HG02973 (cell line): ENCODE results near the gene PPP2R5C.
A peak's percentile ranks its signal among the peaks of the same experiment; 100 is the strongest.

Source experiments
- ATAC-seq: cut with Tn5 transposase; IDR thresholded peaks from one replicate; pipeline ENCODE4 v1.9.1; 2021; ENCODE audit warnings: moderate library complexity; ENCODE audit not compliant: unreplicated experiment

The PPP2R5C gene

DNA sequence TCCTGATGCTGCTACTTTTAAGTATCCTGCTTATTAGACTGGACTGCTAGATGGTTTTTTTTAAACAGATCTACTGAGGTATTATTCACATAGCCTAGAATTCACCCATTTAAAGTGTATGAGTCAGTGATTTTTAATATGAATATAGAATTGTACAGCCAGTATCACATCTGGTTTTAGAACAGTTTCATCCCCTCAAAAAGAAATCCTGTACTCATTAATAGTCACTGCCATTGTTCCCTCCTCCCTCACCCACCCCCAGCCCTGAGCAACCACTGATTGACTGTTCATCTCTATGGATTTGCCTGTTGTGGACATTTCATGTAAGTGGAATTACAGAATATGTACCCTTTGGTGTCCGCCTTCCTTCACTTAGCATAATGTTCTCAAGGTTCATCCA lies 98.4 kb downstream of the PPP2R5C start:
- ATAC-seq: no peak

DNA sequence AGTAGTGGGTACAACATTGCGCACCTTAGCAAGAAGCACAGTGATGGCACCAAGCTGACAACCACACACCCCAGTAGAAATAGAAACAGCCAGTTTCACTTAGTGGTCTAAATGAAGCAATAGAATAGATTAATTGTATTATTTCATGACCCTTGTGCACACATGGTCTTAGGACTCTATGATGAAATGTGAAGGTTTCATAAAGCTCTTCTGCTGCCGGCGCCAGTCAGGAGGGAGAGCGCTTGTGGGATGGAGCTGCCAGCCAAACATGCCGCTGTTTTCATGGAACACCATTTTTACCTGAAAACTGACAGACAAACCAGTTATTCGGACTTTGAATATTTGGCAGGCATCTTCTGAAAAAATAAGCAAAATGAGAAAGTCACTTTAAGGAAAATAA lies 100.0 kb downstream of the PPP2R5C start:
- no peak for ATAC-seq

DNA sequence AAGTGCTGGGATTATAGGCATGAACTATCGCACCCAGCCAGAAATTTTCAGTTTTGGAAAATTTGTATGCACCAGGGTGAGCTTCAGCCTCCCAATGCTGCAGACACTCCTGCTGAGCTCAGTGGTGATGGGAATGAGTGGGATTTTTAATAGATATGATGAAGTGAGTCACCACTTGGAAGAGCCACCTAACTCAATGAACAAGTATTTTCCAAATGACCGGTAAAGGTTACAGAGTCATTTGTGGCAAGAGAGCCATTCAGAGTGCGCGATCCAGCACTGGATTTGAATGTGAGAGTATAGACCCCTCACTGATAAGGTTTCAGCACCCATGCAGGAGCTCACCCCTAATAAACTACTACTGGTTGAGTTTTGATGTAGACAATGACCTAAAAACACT lies 100.7 kb downstream of the PPP2R5C start:
- ATAC-seq: no peak

DNA sequence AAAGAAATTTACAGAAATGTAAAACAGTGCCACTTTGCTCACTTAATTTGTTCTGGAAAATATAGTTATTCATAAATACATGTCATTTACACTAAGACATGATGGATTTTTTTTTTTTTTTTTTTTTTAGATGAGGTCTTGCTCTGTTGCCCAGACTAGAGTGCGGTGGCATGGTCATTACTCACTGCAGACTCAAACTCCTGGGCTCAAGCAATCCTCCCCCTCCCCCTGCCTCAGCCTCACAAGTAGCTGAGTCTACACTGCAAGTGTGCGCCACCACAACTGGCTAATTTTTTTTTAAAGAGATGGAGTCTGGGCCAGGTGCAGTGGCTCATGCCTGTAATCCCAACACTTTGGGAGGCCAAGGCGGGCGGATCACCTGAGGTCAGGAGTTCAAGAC lies 101.2 kb downstream of the PPP2R5C start:
- no peak for ATAC-seq

DNA sequence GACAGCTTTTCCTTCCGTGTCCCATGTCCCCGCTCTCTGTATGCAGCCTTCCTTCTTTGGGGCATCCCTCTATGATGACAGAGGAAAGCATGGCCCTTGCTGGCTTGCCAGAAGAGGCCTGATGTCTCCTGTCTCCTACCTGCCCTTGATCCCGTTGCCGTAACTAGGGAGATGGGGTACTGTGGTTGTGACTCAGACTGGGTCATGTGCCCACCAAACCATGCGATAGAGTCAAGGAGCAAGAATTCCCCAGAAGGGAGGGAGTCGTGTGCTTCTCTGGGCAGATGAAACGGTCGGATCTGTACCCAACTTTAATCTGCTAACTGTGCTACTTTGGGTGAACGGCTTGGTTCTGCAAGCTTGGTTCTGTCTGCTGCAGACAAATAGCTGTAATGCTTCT lies 103.8 kb downstream of the PPP2R5C start:
- no peak for ATAC-seq

DNA sequence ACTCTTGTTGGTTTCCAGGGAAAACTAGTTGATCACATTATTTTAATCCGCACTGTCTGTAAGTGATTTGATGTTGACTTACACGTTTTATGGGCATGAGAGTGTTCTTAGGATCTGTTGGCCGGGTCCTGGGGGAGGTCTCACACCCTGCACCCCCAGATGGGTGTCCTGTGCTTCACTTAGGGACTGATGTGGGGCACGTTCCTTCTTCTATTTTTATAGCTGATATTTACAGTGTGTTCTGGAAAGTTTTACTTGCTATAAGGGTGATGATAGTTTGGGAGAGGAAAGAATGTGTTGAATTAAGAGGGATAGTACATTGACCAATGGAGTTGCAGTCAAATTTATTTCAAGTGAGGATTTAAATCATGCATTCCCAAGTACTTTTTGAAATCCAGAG lies 106.3 kb downstream of the PPP2R5C start:
- ATAC-seq: no peak

DNA sequence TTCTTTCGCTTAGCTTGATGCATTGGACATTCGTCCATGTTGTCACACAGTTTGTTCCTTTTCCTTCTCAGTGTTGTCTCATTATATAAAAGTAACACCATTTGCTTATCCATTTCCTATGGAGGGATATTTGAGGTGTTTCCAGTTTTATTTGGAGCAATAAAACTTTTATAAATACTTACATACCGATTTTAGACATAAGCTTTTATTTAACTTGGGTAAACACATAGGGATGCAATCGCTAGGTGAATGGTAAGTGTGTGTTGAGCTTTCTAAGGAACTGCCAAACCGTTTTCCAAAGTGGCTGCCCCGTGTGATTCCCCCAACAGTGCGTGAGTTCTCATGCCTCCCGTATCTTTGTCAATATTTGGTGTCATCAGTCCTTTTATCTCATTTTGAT lies 107.7 kb downstream of the PPP2R5C start:
- ATAC-seq: no peak

DNA sequence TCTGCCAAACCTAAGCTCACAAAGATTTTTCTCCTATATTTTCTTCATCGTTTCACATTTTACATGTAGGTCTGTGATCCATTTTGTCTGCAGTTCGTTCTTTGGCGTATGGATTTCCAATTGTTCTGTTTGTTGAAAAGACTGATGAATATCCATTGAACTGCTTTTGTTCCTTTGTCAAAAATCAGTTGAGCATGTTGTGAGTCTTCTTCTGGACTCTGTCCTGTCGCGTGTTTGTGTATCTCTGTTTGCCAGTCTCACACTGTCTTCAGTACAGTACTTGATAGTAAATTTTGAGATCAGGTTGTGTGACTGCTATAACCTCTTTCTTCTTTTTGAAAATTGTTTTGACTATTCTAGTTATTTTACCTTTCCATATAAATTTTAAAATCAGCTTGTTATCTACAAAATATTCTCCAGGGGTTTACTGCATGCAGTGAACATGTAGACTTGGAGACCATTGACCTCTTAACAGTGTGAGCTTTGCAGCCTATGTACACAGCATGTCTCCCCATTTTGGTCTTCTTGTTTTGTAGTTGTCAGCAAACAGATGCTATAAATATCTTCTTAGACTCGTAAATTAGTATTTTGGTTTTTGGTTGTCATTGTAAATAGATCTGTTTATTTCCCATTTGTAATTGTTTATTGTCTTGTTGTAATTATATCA lies 108.9 kb downstream of the PPP2R5C start:
- ATAC-seq: no peak

DNA sequence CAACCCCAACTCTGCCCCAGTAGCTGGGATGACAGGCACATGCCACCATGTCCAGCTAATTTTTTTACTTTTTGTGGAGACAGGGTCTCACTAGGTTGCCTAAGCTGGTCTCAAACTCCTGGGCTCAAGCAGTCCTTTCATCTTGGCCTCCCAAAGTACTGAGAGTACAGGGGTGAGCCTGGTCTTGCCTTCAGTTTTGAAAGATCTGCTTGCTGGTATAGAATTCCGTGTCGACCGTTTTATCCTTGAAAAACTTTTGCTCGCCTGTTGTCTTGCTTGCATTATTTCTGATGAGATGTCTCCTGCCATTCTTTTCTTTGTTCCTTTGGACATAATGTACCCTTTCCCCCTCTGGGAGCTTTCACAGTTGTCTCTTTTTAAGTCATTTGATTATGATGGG lies 110.8 kb downstream of the PPP2R5C start:
- no peak for ATAC-seq

DNA sequence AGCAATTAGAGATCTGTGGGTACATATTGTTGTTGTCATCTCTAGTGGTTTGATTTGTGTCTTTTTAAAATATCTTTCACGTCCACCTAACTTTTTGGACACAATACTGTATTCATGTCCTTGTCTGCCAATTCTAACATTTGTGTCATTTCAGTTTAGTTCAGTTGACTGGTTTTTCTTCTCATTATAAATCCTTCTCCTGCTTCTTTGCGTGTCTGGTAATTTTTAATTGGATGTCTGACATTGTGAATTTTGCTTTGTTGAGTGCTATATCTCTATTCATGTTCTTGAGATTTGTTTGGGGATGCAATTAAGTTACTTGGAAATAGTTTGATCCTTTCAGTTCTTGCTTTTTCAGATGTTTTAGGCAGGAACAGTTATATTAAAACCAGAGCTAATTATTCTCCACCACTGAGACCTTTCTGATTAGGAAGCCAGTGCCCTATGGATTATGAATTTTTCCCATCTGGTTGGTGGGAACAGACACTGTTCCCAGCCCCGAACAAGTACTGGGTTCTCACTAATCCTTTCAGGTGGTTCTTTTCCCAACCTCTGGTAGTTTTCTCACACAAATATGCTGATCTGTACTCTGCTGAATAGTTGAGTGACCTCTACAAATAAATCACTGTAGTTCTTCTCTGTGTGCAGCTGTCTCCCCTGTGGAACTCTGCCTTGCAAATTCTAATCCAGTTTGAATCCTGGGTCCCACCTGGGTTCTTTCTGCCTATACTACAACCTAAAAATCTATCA lies 111.7 kb downstream of the PPP2R5C start:
- no peak for ATAC-seq

DNA sequence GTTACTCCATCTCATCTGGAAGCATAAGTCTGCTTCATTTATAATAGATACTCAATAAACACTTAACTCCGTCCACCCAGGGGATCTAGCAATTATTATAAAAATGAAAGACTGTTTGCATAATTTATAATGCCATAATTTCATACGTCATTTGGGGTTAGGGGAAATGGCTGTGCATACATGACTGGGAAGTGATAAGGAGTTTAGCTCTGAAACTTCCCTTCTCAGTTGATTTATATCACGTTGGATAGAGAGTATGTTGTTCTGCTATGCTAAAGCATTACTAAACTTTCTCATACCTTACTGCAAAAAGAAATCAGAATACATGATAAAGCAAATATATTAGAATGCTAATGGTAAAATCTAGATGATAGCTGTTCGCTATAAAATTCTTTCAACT lies 112.5 kb downstream of the PPP2R5C start:
- no peak for ATAC-seq

DNA sequence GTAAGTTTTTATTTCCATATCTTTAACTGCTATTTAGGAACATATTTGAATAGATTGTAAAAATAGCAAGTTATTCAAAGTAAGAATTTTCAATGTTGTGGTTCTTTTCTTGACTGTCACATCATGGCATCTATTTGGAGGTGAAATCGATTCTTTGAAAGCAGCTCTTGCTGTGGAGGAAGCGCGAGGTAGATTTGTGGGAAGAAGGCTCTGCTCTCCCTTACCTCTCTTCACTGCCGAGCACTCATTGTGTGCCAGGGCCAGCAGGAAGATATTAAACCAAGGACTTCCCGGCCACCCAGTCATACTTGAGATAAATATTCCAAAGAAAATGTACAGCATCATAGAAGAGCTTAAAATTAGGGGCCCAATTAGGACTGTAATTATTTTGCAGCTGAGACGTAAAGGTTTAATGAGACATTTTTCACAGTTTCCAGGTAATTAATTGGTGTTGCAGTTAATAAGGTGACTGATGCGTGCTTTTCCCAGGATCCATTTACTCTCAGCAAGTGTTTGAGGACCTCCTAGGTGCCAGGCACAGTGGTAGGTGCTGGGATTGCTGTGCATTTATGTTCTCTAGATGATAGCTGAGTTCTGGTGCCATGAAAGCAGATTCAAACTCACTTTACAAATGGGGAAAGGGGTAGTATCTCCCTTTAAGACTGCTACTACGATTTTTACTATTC lies 113.7 kb downstream of the PPP2R5C start:
- ATAC-seq: no peak

DNA sequence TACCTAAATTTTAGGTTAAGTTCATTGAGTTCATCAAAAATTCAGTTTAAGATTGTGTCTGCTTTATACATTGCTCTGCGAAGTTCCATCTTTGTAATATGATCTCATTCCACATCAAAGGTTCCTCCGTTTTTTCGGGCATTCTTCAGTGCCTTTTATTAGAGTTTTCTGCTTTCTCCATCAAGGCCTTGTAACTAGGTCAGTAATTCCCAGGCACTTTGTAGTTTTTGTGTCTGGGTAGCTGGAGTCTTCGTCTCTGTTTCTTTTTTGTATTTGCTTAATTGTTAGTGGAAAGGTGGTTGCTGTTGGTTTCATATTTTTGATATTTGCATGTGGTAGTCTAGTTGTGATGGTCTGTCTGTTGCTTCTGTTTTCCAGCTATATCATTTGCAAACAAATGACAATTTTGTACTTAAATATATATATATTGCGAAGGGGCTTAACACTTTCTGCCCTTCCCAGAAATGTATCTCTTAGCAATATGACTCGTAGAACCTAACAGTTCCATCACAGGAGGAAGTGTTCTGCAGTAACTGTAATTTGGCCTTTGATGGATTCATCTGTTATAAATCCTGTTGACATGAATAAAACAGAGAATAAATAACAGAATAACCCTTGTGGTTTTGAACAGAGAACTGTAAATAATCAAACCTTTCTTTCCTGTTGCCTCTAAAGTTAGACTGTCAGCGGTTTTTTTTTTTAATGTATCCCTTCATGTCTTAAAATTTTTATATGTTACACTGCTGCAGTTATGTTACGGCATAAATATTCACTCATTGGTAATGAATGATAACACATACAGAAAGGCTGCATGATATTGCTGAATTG lies 114.4 kb downstream of the PPP2R5C start:
- ATAC-seq: peak; percentile 35

DNA sequence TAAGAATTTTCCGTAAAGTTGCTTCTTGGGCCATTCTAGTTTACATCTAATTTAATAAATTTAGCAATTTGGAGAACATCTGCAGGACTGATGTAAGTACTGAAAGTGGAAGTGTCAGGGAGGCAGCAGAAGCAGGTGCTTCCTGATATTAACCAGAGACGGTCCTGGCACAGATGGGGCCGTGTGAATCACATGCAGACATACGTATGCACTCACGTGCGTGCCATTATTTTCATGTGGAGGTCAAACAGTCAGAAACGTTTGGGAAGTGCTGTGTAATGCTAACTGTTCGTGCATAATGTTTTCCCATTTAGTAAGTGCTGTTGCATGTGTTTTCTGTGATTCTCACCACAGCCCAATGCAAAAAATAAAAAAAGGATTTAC lies 115.0 kb downstream of the PPP2R5C start:
- peak; percentile 90 for ATAC-seq

DNA sequence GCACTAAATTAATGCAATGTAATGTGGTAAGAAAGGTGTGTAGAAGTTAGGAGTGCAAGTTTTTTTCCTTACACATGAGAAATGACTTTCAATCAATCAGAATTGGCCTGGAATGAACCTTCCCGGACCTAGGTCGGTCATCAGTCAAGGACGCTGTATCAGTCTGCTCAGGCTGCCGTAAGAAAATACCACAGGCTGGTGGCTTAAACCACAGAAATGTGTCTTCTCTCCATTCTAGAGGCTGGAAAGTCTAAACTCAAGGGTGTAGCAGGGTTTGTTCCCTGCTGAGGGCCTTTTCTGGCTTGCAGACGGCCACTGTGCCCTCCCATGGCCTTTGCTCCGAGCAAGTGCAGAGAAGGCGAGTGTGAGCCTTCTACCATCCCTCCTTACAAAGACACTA lies 116.3 kb downstream of the PPP2R5C start:
- ATAC-seq: no peak

DNA sequence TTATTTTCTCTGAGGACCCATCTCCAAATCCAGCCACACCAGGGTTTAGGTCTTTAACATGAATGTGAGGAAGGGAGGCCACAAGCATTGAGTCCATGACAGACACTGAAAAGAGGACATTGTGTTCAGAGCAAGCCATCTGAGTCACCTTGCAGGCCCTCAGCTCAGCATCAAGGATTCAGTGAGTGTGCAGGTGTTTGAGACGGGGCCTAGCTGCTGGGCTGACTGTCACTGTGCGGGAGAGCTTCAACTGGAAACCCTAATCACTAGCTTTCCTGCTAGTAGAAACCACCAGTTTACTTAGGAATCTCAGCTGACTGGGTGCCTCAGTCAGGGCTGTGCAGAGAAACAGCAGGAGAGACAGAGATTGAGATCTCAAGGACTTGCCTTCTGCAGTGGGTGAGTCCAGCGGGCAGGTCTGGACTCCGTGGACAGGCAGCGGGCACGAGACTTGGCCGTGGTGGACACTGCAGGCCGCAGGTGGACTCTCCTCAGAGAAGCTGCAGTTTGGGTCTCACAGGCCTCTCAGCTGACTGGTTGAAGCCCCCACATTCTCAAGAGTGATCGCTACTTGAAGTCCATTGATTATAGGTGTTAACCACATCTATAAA lies 116.8 kb downstream of the PPP2R5C start:
- no peak for ATAC-seq

DNA sequence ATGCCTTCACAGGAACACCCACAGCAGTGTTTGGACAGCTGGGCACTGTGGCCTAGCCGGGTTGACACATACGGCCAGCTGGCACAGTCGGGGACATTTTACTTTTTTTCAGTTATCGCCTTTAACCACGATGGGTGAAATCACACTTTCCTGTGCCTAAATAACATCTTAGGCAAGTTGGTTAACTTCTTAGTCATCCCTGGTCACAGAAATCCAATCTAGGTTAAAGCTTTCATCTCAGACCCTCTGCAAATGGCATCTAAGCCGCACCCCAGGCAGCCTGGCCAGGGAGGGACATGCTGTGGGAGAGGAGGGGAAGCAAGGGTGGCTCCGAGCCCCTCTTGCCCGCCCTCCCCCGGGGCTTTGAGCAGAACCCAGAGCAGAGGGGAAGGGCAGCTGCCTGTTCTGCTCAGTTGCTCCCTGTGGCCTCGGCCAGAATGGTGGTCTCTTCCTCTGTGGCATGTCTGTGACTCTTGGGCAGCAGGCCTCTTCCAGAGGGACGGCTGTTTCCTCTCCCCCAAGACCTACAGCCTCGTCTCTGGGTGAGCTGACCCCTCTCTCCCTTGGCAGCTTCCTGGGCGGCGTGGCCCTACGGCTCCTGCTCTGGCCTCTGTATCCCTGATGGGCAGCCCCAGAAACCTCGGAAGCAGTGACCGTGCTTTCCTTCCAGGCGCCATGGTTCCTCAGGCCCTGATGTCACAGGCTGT lies 117.5 kb downstream of the PPP2R5C start:
- ATAC-seq: no peak

DNA sequence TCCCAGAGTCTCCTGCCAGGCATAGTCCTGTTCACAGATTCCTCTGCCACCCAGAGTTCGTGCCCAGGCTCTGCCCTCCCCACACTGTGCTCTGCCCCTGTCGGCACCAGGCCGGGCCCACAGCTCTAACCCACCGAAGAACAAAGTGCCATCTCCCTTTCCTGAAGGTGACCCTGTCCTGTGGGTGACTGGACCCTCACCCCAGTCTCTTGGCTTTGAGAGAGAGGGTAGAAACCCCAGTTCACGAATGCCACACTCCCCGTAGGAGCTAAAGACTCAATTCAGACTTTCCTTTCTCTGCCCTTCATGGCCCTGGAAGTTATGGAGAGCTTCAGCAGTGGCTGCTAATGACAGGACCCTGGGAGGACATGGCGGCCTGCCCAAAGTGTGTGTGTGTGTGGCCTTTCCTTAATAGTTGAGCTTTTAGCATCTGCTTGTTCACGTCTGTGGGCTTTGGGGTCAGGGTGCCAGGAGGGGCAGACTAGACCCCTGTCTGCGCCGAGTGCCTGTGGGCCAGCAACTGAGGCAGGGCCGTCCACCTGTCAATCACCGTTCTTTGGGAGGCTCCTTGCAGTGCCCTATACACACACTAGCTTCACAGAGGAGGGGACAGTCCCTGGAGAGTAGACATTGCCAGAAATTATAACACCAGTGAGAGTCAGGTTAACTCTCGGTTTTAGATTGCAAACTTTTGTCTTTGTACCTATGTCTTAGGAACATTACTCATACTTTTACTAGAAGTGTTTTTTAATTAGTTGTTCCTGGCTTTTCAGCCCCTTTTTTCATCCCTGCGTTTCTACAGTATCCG lies 118.2 kb downstream of the PPP2R5C start:
- ATAC-seq: no peak

DNA sequence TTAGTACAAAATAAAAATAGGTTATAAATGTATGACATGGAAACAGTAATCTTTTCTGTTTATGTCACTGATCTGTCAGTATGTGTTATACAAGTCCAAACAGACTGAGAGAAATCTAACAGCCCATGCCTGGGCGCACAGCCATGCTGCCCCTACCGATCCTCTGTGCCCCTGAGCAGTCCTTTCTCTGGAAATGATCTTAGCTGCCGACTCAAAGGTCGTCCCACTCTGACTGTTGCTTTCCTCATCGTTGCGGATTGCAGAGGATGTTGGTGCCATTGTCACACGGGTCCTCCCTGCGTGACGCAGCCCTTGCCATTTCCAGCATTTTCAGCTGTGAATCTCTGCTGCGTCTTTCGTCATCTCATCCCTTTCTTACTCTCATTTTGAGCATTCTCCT lies 119.9 kb downstream of the PPP2R5C start:
- ATAC-seq: no peak
